Activated CD4-positive, alpha-beta T cell treated with anti-CD3 and anti-CD28 coated beads for 36 hours (primary cell): ENCODE data around the gene PPP1CB. TPM values are rescaled to one million over a fixed set of nuclear protein-coding genes. Genes with fewer than 3 reads are reported as not detected.

Experiments used
- ATAC-seq: fragments of 200-7000 bp; cut with Tn5 transposase; one replicate; pipeline ENCODE4 v1.10.0; 2021; ENCODE audit warnings: mild to moderate bottlenecking, moderate library complexity
- CTCF ChIA-PET: fragments of 350-600 bp; sonication (Branson Sonifier 250); formaldehyde crosslinking; loops from one replicate; lab custom pipeline; 2021; ENCODE audit warnings: antibody characterized with exemption; lab: Charles Lee
- POLR2A ChIA-PET: fragments of 350-600 bp; sonication (Branson Sonifier 250); formaldehyde crosslinking; loops from one replicate; lab custom pipeline; 2021; ENCODE audit warnings: antibody characterized with exemption, inconsistent platforms; lab: Charles Lee
- DNase-seq: peaks from one replicate; pipeline ENCODE4 v3.0.0-alpha.2; 2020
- H3K27ac Mint-ChIP-seq: one replicate; pipeline ENCODE4 v1.8.0; 2021; ENCODE audit warnings: mixed read lengths
- H3K27me3 Mint-ChIP-seq: one replicate; pipeline ENCODE4 v1.8.0; 2021; ENCODE audit warnings: mixed read lengths
- H3K36me3 Mint-ChIP-seq: one replicate; pipeline ENCODE4 v1.8.0; 2021; ENCODE audit warnings: low read depth, mixed read lengths
- H3K4me1 Mint-ChIP-seq: one replicate; pipeline ENCODE4 v1.8.0; 2021; ENCODE audit warnings: mixed read lengths
- H3K4me3 Mint-ChIP-seq: one replicate; pipeline ENCODE4 v1.8.0; 2021; ENCODE audit warnings: mild to moderate bottlenecking, moderate library complexity, mixed read lengths
- H3K9me3 Mint-ChIP-seq: one replicate; pipeline ENCODE4 v1.8.0; 2021; ENCODE audit warnings: low read depth, mixed read lengths
- intact Hi-C, 2 experiments: fragments of 100-400 bp; cut with DNase I in 1 of 2; cut with micrococcal nuclease in 1 of 2; formaldehyde crosslinking; loops; one replicate each; pipeline versions ENCODE4 v1.14.2 to v1.15.1; 2022 to 2024; cut with DNase I, micrococcal nuclease
- total RNA-seq, 2 experiments: library from RNA; stranded (reverse); gene quantifications; one replicate each; pipeline ENCODE4 v1.2.3, GENCODE V29; 2021

The PPP1CB gene
- total RNA-seq, 2 experiments from 2014 or later, result 153 to 213 TPM

DNA sequence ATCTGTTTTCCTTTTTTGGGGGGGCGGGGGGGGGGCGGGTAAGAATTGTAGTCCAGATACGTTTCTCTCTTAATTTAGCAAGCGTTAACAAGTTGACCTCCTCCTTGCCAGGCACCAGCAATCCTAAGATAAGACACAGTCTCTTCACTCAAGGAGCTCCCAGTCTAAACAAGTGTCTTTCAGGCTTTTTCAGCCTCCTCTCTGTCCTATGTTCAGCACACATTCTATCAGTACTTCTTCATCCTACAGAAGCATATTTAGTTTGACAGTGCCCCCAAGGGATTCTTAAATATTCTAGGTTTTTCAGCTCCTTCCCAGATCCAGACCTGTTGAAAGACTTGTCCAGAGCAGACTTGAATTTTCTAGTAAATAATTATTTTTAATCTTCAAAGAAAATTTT is 2.7 kb downstream of the PPP1CB start:
- H3K9me3 Mint-ChIP-seq, result no peaks in the 10 kb centered on the region
- H3K4me1 Mint-ChIP-seq, result peaks cover 58% of the 10 kb centered on the region
- H3K27ac Mint-ChIP-seq, result peak overlapping the region; percentile 65

DNA sequence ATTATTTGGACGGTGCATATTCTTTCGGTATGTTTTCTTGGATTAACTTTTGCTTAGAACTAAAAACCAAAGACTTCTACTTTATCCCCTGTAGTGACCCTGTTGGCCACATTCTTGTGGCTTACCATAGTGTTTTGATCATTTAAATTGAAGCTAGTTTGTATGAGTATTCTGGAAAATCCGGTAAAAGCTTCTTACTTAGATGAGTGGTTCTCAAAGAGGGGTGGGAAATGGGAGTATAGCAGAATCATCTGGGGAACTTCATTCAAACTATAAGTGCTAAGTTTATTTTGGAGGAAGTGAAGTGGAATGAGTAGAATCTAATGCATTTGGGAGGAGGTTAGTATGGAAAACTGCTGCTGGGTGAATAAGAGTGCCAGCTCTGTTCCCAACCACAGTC is 3.8 kb downstream of the PPP1CB start:
- H3K9me3 Mint-ChIP-seq, result no peaks in the 10 kb centered on the region
- peaks cover 33% of the 10 kb centered on the region for H3K36me3 Mint-ChIP-seq
- peak overlapping the region; percentile 4 for H3K4me3 Mint-ChIP-seq
- H3K27me3 Mint-ChIP-seq, result no peaks in the 10 kb centered on the region
- POLR2A ChIA-PET, result interaction anchor here (1.0 kb wide), 1 partner anchor 8 kb away, joined by 3 read pairs; no protein-coding TSS in a partner anchor
- CTCF ChIA-PET, result interaction anchor here (0.7 to 7.7 kb wide), 5 partner anchors 8 to 1484 kb away, joined by 3 to 43 read pairs (median 4); no protein-coding TSS in a partner anchor
- peaks cover 53% of the 10 kb centered on the region for H3K4me1 Mint-ChIP-seq
- H3K27ac Mint-ChIP-seq, result no peak overlapping the region
- ATAC-seq (no peak), DNase-seq (no peak)
- intact Hi-C loops, result no loop called here

More for the DNA sequence above, 2.7 kb downstream of the PPP1CB start:
- H3K4me3 Mint-ChIP-seq, result peak overlapping the region; percentile 48
- POLR2A ChIA-PET, result interaction anchor here (0.6 kb wide), 1 partner anchor 409 kb away, joined by 4 read pairs; no protein-coding TSS in a partner anchor
- ATAC-seq (no peak), DNase-seq (no peak)
- CTCF ChIA-PET, result interaction anchor here (0.6 to 7.7 kb wide), 3 partner anchors 160 to 277 kb away, joined by 3 to 43 read pairs (median 4); no protein-coding TSS in a partner anchor
- H3K27me3 Mint-ChIP-seq, result no peaks in the 10 kb centered on the region
- peaks cover 32% of the 10 kb centered on the region for H3K36me3 Mint-ChIP-seq
- intact Hi-C loops, result loop anchor here (5.0 kb wide), 2 partner anchors 258 to 362 kb away; partner anchors contain the start of gene FOSL2 (in 1 of the 2)

DNA sequence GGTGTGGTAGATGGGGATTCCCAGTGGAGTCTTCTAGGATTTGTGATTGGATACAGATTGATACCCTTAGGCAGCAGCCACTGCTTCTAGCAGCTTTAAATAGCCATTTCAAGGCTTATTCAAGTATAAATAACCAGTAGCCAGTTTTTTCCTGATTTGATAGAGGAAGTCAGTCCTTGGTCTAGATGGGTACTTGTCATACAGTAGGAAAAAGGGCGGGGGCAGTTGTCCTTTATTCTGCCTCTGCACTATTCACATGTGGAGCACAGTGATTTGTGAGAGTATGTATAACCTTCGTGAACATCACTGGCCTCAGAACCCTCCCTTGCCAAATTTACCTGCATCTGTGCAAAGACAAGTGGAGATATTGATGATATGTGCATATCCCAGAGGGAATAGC is 6.8 kb downstream of the PPP1CB start:
- peaks cover 74% of the 10 kb centered on the region for H3K4me1 Mint-ChIP-seq
- ChIA-PET POLR2A (no interaction called here), CTCF (no interaction called here)
- no peak for ATAC-seq
- no peak overlapping the region for H3K27ac Mint-ChIP-seq
- H3K27me3 Mint-ChIP-seq, result no peaks in the 10 kb centered on the region
- peaks cover 35% of the 10 kb centered on the region for H3K36me3 Mint-ChIP-seq
- no peaks in the 10 kb centered on the region for H3K9me3 Mint-ChIP-seq
- intact Hi-C loops, result no loop called here
- DNase-seq, result no peak
- H3K4me3 Mint-ChIP-seq, result no peak overlapping the region

DNA sequence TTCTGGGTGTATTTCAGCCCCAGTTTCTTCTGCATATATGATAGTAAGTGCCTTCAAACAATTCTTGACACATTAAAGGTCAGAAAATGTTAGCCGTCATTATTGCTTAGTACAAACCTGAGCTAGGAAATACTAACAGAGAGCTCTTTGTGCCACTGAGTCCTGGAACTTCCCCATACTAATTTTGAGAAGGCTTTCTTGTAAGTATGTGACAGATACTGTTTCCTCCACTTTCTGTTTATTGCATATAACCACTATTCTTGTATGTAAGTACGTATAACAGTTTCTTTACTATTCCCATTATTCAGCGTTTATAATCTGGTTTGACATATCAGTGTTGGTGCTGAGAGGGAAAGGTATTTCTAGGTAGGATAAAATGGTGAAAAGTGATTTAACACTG is 9.8 kb downstream of the PPP1CB start:
- no peak for DNase-seq
- H3K4me1 Mint-ChIP-seq, result peaks cover 78% of the 10 kb centered on the region
- H3K27me3 Mint-ChIP-seq, result no peaks in the 10 kb centered on the region
- peak; percentile 59 for ATAC-seq
- H3K9me3 Mint-ChIP-seq, result no peaks in the 10 kb centered on the region
- peak overlapping the region; percentile 58 for H3K27ac Mint-ChIP-seq
- no peak overlapping the region for H3K4me3 Mint-ChIP-seq
- H3K36me3 Mint-ChIP-seq, result peaks cover 28% of the 10 kb centered on the region
- CTCF ChIA-PET, result interaction anchor here (0.9 to 2.0 kb wide), 3 partner anchors 10 to 167 kb away, joined by 3 to 13 read pairs (median 11); partner anchors contain the start of gene PPP1CB
- POLR2A ChIA-PET, result interaction anchor here (0.7 to 1.4 kb wide), 3 partner anchors 9 to 167 kb away, joined by 4 to 5 read pairs (median 5); partner anchors contain the start of gene PPP1CB
- intact Hi-C loops, result no loop called here

DNA sequence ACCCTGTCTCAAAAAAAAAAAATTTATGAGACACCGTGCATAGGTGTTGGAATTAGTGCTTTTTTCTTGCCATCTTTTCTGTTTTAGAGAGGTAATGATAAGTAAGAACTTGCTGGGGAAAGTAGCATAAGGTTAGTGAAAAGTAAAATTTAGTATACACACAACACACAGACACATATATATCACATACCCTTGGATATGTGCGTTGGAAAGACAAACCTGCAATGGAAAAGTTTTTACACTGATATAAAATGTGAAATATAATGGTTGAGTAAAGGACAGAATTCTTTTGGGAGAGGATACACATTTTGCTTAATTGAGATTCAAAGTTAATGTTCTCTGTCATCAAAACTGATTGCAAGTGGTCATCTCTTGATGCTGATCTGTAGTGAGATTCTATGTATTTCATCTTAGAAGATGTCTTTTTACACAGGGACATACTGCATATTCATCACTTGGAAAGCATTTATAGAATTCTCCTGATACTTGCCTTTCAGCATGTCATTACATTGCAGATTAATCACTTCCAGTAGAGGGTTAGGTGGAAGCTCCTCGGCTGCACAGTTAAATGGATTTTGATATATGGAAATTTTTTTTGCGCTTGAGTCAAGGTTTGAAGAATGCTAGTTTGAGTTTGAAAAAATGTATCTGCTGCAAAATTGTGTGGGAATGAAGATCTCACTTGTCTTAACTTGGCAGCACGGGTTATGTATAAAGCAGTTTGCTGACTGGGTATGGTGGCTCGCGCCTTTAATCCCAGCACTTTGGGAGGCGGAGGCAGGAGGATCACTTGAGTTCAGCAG is 13.5 kb downstream of the PPP1CB start:
- CTCF ChIA-PET, result interaction anchor here (1.0 to 1.4 kb wide), 4 partner anchors 7 to 199 kb away, joined by 3 read pairs; no protein-coding TSS in a partner anchor
- H3K4me1 Mint-ChIP-seq, result peaks cover 82% of the 10 kb centered on the region

DNA sequence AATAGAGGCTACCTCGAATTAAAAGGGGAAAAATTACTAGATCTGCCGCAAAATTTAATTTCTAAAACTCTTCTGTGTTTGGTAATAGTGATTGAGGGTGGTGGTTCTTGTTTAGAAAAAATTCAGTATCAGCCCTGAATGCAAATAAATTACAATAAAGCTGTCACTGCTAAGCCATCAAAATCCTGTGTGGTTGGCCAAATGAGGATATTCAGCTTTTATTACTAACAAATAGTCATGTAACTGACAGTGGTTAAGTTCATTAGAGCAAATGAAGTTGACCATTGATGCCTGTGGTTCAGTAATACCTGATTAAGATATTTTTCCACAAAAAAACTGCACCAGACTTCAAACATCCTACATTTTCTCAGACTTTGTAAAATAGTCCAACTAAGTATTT is 14.4 kb downstream of the PPP1CB start:
- POLR2A ChIA-PET, result no interaction called here
- no peak for ATAC-seq
- no peak overlapping the region for H3K4me3 Mint-ChIP-seq
- CTCF ChIA-PET, result interaction anchor here (1.0 to 1.4 kb wide), 3 partner anchors 8 to 199 kb away, joined by 3 read pairs; no protein-coding TSS in a partner anchor
- DNase-seq, result no peak
- H3K36me3 Mint-ChIP-seq, result peaks cover 28% of the 10 kb centered on the region
- H3K4me1 Mint-ChIP-seq, result peaks cover 84% of the 10 kb centered on the region
- no peaks in the 10 kb centered on the region for H3K27me3 Mint-ChIP-seq
- intact Hi-C loops, result no loop called here
- H3K9me3 Mint-ChIP-seq, result no peaks in the 10 kb centered on the region
- H3K27ac Mint-ChIP-seq, result no peak overlapping the region

More for the DNA sequence above, 13.5 kb downstream of the PPP1CB start:
- no peaks in the 10 kb centered on the region for H3K9me3 Mint-ChIP-seq
- intact Hi-C loops, result no loop called here
- no peak overlapping the region for H3K27ac Mint-ChIP-seq
- POLR2A ChIA-PET, result no interaction called here
- H3K36me3 Mint-ChIP-seq, result peaks cover 24% of the 10 kb centered on the region
- H3K27me3 Mint-ChIP-seq, result no peaks in the 10 kb centered on the region
- ATAC-seq (no peak), DNase-seq (no peak)
- no peak overlapping the region for H3K4me3 Mint-ChIP-seq

DNA sequence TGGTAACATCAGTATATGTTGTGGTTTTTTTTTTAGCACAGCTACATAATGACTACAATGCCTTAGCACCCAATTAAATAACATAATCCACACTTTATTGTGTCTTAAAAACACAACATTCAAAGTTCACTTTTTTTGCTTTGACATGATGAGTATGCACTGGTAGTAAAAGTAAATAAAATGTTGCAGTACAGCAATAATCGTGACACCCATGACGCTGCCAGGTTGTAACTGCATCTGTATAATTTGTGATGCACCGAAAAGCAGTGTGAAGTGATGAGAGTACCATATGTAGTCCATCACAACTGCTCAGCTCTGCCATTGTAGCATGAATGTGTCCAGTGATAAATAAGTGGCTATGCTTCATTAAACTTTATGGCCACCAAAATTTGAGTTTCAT is 15.7 kb downstream of the PPP1CB start:
- ATAC-seq, result no peak
- no peak for DNase-seq
- ChIA-PET POLR2A (no interaction called here), CTCF (interaction anchor here (0.8 kb wide), 1 partner anchor 172 kb away, joined by 3 read pairs; no protein-coding TSS in a partner anchor)
- no peaks in the 10 kb centered on the region for H3K9me3 Mint-ChIP-seq
- H3K4me1 Mint-ChIP-seq, result peaks cover 85% of the 10 kb centered on the region
- H3K27me3 Mint-ChIP-seq, result no peaks in the 10 kb centered on the region
- no peak overlapping the region for H3K27ac Mint-ChIP-seq
- intact Hi-C loops, result no loop called here
- H3K36me3 Mint-ChIP-seq, result peaks cover 26% of the 10 kb centered on the region
- no peak overlapping the region for H3K4me3 Mint-ChIP-seq

DNA sequence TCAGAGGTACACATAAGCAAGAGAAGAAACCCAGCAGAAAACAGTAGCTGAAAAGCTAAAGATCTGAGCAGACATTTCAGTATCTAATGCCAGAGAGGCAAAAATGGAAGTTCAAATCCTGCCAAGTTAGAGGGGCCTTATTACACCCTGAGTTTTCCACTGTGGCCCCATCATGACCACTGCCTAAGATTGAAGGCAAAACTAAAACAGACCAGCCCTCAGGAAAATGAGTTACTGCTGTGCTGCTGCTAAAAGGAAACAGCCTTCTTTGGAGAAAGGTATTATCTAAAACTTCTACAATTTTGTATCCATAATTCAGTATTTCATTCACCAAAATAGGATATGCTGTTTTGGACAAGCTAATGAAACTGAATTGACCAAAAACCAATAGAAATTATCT is 16.8 kb downstream of the PPP1CB start:
- no peak for DNase-seq
- no peak for ATAC-seq
- Mint-ChIP-seq H3K27ac (peak overlapping the region; percentile 30), H3K4me1 (peaks cover 80% of the 10 kb centered on the region), H3K27me3 (no peaks in the 10 kb centered on the region), H3K9me3 (no peaks in the 10 kb centered on the region), H3K4me3 (no peak overlapping the region), H3K36me3 (peaks cover 19% of the 10 kb centered on the region)
- intact Hi-C loops, result no loop called here
- POLR2A ChIA-PET, result interaction anchor here (0.7 kb wide), 1 partner anchor 136 kb away, joined by 7 read pairs; no protein-coding TSS in a partner anchor
- CTCF ChIA-PET, result interaction anchor here (0.6 to 3.3 kb wide), 4 partner anchors 21 to 345 kb away, joined by 3 to 11 read pairs (median 4); no protein-coding TSS in a partner anchor

DNA sequence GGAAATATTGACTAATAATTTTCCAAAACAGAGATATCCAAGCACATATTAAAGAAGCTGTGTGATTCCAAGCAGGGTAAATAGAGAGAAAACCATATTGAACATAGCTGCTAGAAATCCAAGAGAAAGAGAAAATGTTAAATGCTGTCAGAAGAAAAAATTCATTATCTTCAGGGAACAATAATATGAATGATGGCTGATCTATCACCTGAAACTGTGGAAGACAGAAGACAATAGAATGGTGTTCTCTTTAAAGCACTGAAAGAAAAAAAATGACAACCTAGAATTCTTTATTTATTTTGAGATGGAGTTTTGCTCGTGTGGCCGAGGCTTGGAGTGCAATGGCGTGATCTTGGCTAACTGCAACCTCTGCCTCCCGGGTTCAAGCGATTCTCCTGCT is 17.3 kb downstream of the PPP1CB start:
- peaks cover 19% of the 10 kb centered on the region for H3K36me3 Mint-ChIP-seq
- no peaks in the 10 kb centered on the region for H3K27me3 Mint-ChIP-seq
- no peak for DNase-seq
- H3K4me3 Mint-ChIP-seq, result no peak overlapping the region
- ATAC-seq, result no peak
- ChIA-PET POLR2A (interaction anchor here (0.7 kb wide), 1 partner anchor 137 kb away, joined by 7 read pairs; no protein-coding TSS in a partner anchor), CTCF (interaction anchor here (0.7 to 3.3 kb wide), 5 partner anchors 17 to 699 kb away, joined by 3 to 11 read pairs (median 4); partner anchors contain the start of gene PPP1CB)
- intact Hi-C loops, result no loop called here
- H3K27ac Mint-ChIP-seq, result peak overlapping the region; percentile 30
- H3K4me1 Mint-ChIP-seq, result peaks cover 80% of the 10 kb centered on the region
- no peaks in the 10 kb centered on the region for H3K9me3 Mint-ChIP-seq

DNA sequence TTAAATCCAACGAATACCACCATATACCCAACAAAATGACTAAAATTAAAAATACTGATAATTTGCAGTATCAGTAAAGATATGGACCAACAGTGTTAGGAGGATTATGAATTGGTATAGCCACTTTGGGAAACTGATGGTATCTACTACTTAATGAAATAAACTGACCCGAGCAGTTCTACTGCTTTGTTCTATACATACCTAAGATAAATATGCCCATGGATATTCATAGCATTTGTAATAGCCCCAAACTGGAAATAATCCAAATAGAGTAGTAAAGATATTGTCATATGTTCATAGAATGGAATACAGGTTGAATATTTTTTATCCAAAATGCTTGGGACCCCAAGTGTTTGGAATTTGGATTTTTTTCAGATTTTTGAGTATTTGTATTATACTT is 20.7 kb downstream of the PPP1CB start:
- Mint-ChIP-seq H3K27ac (no peak overlapping the region), H3K4me1 (peaks cover 64% of the 10 kb centered on the region), H3K27me3 (no peaks in the 10 kb centered on the region), H3K4me3 (no peak overlapping the region), H3K9me3 (no peaks in the 10 kb centered on the region), H3K36me3 (peaks cover 22% of the 10 kb centered on the region)
- ChIA-PET POLR2A (no interaction called here), CTCF (no interaction called here)
- no peak for DNase-seq
- intact Hi-C loops, result no loop called here
- no peak for ATAC-seq

DNA sequence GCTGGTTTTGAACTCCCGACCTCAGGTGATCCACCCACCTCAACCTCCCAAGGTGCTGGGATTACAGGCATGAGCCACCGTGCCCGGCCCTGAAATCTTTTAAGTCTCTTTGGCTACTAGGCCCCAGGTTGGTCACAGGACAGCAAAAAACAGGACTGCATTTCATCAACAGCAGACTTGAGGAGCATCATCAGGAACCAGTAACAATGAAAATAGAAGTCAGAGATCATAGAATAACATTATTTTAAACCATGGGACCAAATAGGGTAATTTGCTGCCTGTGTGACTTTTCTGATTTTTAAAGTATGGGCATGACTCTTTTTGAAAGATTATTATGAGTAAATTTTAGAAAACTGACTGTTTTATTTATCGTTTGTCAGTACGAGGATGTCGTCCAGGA is 24.8 kb downstream of the PPP1CB start:
- CTCF ChIA-PET, result no interaction called here
- H3K9me3 Mint-ChIP-seq, result no peaks in the 10 kb centered on the region
- H3K36me3 Mint-ChIP-seq, result peaks cover 22% of the 10 kb centered on the region
- H3K27ac Mint-ChIP-seq, result peak overlapping the region; percentile 63
- POLR2A ChIA-PET, result no interaction called here
- no peak overlapping the region for H3K4me3 Mint-ChIP-seq
- no peak for DNase-seq
- ATAC-seq, result peak; percentile 53
- intact Hi-C loops, result no loop called here
- no peaks in the 10 kb centered on the region for H3K27me3 Mint-ChIP-seq
- peaks cover 42% of the 10 kb centered on the region for H3K4me1 Mint-ChIP-seq
